Stimulated activated CD4-positive, alpha-beta T cell treated with anti-CD3 and anti-CD28 coated beads, TNF-alpha, amount 100 ng/mL, for 1 hour (primary cell): ENCODE measurements around the gene NKX2-2.

ENCODE experiments used
- DNase-seq, 3 donors: peaks; one replicate each; pipeline ENCODE4 v3.0.0-alpha.2; 2020; ENCODE audit warnings: low read depth in 3 of 3, low spot score in 1 of 3

Gene NKX2-2

DNA sequence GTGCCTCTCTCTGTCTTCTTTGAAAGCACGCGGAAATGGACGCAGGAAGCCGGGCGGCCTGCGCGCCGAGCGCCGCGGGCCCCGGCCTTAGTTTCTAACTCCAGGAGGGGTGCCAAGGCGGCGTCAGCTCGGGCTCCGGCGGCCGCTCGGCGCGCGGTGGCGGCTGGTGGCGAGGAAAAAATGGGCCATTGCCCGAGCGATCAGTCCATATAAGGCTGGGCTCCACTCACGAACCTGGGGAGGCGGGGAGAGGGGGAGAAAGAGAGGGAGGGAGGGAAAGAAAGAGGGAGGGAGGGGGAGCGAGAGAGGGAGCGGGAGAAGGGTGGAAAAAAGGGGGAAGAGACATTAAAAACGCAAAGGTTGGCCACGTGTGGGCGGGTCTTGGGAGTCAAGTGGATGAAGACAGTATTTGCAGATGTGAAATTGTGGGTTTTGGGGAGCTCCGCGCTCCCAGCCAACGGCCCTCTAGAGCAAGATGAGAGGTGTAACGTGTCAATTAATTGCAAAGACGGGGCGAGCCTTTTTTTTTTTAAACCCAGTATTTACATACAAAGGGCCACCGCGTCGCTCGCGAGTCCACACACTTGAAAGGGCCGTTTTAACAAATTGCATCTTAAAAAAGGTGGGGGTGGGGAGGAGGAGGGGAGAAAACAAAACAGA is at the start of gene NKX2-2:
NKX2-2 (minus strand) TSS at position 184 of the 660 bp plus-strand sequence. CDS start 395 bp downstream, outside the sequence.
- DNase-seq, result no peak

- no peak for DNase-seq
Observed at GRCh38 chr20:21562656-21563055, 48.8 kb upstream of the NKX2-2 start.

DNA sequence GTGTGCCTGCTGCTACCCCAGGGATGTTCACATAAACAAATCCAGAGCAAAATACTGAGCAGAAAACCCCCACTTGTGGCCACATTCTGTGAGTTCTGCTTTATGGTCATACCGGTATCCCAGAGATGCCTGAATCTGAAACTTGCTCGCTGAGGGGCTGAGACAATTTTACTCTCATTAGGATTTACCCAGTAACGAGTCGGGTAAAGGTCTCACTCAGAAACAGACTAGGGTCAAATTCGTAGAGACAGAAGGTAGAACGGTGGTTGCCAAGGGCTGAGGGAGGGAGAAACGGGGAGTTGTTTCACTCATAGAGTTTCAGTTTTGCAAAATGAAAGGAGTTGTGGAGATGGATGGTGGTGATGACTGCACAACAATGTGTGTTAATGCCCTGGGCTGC is 45.4 kb upstream of the NKX2-2 start:
- DNase-seq, result no peak

DNA sequence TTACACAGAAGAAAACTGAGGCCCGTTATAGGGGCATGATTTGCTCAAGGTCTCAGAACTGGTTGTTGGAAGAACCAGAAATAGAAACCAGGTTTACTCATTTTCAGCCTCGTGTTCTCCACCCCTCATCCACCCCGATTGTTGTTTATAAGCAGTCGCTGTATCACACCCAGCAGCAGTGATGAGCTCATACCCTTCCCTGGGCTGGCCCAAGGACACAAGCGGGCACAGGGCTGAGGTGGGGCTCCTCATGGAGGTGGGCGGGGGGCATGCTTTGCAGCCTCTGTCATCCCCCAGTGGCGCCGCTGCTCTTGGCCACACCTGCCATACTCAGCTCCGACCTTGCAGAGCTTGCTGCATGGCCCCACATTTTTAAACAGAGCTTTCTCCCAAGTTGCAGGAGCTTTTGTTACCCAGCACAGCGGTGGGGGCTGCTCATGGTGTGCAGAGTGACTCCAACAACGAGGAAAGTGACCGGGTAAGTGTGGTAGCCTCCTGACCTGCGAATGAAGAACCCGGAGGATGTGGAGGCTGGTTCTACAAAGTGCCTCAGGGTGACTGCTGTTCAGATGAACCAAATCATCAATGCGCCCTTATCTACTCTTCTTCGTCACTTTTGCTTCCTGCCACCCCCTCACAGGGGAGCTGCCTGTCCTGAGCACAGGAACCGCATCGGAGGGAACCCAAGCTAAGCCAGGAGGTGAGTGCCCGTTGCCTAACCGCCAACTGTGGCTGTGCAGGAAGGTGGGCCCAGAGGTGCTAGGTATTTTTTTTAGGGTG is 43.6 kb upstream of the NKX2-2 start:
- DNase-seq, result no peak

GRCh38 chr20:21556398-21556797 is 42.5 kb upstream of the NKX2-2 start:
- DNase-seq, result no peak

DNA sequence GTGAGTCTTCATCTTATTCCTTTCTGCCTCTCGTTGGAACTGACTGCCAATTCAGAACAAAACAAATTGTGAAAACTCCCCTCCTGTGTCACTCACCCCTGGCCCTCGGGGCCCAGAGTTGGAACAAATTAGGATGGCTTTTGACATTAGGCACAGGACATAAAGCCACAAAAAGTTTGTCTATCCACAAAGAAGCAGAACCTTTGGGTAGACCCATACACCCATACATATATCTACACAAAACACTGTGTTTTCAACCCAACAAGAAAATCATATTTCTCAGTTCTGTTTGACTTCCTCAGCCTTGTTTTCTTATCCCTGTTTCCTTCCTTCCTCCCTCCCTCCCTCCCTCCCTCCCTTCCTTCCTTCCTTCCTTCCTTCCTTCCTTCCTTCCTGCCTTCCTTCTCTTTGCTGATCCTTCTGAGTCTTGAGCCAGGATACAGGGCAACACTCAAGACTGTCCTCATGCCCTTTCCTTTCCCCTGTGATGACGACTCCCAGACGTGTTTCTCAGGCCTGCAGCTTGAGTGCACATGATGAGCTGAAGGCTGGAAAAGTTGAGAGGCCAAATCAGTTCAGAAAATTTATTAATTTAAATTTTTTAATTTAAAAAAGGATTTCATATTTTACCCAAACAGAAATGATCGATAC is 41.7 kb upstream of the NKX2-2 start:
- no peak for DNase-seq

GRCh38 chr20:21554985-21555384 is 41.1 kb upstream of the NKX2-2 start:
- DNase-seq, result no peak

- DNase-seq, result no peak
Observed at GRCh38 chr20:21554376-21554890, 40.6 kb upstream of the NKX2-2 start.

- no peak for DNase-seq
Observed at GRCh38 chr20:21550587-21550986, 36.7 kb upstream of the NKX2-2 start.

DNA sequence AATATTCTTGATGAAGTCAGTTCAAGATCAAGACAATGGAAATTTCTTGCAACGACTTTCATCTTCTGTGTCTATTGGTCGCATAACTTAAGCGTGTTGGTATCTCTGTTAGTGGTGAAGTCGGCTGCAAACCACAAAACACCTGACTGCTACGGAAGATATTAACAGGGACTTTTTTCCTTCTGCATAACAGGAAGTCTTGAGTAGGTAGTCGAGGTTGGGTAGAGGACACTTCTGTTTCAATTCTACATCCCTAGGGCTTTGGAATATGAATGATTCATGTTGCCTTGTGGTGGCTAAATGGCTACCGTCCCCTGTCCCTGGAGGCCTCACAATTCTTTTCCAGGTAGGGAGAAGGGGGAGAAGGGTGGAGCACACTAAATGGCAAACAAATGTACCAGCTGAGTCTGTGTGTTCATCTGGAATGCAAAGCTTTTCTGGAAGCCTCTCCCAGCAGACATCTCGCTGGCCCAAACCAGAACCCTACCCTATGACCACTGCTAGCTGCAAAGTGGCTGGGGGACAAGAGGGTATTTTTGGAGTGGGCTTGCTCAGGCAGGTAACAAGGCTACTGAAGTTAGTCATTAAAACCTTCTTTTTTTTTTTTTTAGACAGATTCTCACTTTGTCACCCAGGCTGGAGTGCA is 34.6 kb upstream of the NKX2-2 start:
- no peak for DNase-seq

GRCh38 chr20:21546355-21546754 is 32.5 kb upstream of the NKX2-2 start:
- DNase-seq, result no peak

DNA sequence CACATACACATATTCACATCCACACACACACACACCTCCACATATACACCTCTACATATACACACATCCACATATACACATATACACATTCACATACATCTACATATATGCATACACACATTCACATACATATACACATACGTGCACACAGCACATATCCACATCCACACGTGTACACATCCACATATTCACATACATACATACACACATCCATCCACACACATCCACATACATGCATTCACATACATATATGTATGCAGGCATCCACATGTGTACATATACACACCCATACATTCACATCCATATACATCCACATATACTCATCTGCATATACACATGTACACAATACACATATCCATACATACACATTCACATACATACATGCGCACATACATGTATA is 25.6 kb upstream of the NKX2-2 start:
- DNase-seq, result no peak

- no peak for DNase-seq
Observed at GRCh38 chr20:21534886-21535285, 21.0 kb upstream of the NKX2-2 start.

- DNase-seq, result no peak
Observed at GRCh38 chr20:21534453-21534852, 20.6 kb upstream of the NKX2-2 start.

GRCh38 chr20:21529863-21530262 is 16.0 kb upstream of the NKX2-2 start:
- no peak for DNase-seq

GRCh38 chr20:21528870-21529269 is 15.0 kb upstream of the NKX2-2 start:
- no peak for DNase-seq

DNA sequence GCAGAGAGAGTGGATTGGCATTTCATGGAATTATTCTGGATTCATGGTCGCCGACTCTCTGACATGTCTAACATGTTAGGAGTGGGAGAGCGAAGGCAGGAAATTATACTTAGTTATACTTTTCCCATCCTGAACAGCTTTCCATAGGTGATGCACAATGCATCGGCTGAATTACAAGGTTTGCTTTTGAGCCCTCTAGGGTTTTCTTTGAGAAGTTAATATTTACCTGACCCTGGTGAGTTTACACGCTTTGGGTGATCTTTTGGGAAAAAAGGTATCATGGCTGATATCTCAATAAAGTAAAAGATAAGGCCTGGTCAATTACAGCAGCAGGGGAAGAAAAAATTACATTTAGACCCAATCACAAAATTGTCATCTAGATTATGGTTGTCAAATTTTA is 14.0 kb upstream of the NKX2-2 start:
- no peak for DNase-seq

DNA sequence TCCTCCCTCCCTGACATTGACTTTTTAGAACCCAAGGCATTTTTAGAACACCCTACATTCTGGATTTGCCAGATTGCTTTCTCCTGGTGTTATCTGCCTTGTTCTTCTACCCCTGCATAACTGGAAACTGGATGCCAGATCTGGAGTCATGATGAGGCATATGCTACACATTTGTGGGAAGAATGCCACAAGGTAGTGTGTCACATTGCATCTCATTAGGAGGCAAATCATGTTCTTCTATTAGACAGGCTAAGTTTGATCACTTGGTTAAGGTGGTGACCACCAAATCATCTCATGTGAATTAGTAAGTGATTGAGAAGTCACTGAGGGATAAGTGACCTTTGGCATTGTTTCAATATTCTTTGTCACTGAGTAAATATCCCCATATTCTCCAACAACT is 12.9 kb upstream of the NKX2-2 start:
- DNase-seq, result no peak

DNA sequence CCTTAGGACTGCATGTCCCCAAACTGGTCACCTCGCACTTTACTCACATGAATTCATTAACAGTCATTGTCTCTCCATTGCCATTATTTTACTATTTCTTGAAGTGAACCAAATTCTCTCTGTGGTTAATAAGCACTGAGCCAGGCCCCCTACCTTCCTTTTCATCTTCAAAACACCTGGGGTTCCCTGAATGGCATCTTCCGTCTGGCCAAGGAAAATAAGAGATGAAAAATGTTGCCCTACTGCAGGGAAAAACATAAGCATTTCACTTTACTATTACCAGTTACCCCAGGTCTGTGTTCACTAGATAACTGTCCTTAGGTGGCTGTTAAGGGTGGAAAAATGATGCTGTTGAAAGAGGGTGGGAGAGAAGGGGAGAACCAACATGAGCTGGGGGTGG is 10.0 kb upstream of the NKX2-2 start:
- no peak for DNase-seq

DNA sequence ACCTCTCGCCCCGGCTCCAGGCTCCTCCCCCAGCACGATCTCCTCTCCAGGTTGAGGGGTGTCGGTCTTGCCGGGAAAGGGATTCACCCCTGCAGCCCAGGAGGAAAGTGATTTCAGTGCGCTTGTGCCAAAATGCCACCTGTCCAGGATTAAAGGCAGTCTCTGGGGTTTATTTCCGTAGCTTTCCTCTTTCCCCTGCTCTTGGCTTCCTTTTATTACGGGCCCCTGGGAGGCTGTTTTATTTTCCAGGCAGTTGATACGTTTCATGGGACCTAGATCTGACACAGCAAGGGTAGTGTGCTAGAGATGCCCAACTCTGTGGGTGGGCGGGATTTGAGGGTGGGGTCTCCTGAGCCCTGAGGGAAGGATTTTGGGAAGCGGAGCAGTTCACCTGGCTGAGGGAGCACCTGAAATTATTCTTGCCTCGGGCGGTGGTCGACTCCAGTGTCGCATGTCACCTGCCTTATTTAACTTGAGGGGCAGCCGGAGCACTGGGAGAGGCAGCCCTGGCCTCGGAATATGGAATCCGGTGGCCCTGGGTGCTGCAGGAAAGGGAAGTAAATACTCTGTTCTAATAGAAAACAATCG is 9.5 kb upstream of the NKX2-2 start:
- no peak for DNase-seq
